Stimulated activated CD8-positive, alpha-beta memory T cell treated with anti-CD3 and anti-CD28 coated beads, Interleukin-15, amount 100 ng/mL, for 4 hours (primary cell): Measurements from ENCODE around the gene HSF4.

ENCODE experiments used
- DNase-seq, 2 donors: peaks; one replicate each; pipeline ENCODE4 v3.0.0-alpha.2; 2020; ENCODE audit warnings: low read depth in 2 of 2

Gene HSF4

DNA sequence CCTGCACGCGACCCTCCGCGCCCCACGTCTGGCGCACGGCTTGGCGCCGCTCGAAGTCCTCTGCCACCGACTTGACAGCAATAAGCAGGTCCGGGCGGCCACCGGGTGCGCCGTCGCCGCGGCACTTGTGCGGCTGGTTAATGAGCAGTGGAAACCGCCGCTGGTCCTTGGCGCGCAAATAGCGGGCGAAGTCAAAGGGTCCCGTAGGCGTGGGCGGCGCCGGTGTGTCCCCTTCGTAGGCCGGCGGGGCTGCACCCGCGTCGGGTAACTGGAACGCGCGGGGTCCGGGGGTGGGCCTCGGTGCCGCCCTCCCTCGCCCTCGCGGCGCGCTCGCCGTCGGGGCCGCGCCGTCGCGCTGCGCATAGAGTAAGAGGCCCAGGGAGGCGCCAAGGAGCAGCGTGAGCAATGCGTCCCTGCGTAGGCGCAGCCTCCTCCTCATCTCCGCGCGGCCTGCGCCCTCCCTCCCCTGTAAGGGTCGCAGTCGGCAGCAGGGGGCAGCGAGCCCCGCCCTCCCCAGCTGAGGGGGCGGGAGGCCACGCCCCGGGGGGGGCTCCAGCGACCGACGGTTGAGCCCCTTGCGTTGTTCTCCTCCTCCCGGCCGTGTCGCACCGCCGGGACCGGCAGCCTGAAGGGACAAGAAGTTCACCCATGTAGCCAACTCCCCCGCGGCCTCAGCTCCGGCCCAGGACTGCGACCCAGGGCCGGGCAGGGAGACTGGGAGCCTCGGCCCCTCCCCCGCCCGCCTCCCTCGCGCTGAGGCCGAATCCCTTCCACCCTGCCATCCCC is 14.3 kb upstream of the HSF4 start:
- DNase-seq = peak; percentile 44 to 47

DNA sequence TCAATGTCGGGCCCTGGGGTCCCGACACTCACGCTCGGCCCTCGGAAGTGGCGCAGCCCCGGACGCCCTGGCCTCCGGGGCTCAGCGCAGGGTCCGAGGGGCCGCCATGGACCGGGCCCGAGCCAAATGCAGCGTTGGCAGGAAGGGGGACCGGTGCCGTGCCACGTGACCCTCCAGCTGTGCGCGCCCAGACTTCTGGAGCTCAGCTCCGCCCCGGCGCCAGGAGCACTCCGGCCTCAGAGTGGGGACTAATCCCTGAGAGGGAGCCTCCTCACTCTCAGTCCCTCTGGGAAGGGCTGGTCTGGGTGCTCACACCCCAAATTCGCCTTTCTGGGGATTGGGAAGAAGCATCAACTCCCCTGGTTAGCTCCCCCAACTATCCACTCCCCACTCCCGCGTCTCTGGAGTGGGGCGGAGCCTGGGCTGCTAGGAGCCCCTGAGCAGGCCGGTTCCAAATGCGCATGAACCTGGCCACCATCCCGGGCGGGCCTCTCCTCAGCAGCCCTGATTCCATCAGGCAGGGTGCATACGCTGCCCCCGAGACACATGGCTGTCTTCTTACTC is 13.6 kb upstream of the HSF4 start, which contains the start of gene B3GNT9:
Gene B3GNT9 (minus strand): TSS at position 166 of the 564 bp plus-strand sequence. CDS start 513 bp downstream, outside the sequence.
- no peak for DNase-seq

DNA sequence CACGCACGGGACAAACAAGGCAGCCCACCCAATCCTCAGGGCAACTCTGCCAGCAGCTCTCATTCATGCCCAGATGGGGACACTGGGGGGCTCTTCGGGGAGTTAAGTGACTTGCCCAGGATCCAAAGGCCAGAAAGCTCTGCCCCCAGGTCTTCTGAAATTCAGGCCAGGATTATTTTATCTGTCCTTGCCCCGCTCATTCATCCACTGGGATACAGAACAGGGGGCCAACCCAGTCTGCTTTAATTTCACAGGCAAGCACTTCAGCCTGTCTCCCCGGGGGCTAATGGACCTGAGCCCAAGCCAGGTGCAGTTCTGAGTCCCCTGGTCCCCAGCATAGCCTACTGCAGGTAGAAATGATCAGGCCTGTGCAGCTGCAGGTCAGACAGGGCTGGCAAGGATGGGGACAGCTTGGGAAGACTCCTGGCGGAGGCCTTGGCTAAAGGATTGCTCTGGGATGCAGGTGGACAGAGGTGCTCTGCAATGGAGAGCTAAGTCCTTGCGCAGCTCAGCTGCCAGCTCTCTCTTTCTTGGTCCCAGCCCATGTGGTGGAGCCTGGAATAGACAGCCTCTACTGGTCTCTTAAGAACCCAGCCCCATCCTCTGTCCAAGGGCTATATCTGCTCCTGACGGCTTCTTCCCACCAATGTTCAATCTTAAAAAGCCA is 13.0 kb upstream of the HSF4 start:
- DNase-seq = no peak

DNA sequence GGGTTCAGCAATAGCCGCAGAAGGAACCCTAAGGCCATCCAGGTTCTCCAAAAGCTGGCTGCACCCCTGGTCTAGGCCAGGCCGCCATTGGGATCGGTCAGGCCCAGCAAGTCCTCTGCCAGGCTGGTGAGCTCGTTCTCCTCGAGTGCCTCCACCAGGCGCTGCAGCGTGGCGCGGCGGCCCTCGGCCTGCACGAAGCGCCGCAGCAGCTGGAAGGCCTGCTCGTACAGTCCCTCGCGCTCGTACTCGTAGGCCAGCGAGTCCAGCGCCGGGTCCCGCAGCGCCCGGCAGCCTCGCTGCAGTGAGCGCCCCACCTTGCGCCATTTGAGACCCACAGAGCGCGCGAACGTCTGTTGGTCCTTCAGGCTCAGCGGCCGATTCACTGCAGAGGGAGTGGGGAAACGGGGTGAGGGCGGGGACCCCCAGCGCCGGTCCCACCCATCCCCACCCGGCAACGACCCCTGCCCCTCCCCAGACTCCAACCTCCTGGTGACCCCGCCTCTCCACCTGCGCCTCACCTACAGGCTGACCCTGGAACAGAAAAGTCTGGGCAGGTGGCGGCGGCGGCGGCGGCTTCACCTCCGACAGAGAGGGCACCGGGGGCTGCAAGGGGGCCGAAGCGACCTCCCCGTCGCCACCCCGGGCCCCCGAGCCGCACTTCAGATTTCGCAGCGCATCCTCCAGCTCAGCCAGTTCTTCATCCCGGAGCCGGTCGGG is 9.8 kb upstream of the HSF4 start:
- DNase-seq = no peak

GRCh38 chr16:67155295-67156142 is 9.0 kb upstream of the HSF4 start:
- DNase-seq = peak in 1 of 2 donors; percentile 54

DNA sequence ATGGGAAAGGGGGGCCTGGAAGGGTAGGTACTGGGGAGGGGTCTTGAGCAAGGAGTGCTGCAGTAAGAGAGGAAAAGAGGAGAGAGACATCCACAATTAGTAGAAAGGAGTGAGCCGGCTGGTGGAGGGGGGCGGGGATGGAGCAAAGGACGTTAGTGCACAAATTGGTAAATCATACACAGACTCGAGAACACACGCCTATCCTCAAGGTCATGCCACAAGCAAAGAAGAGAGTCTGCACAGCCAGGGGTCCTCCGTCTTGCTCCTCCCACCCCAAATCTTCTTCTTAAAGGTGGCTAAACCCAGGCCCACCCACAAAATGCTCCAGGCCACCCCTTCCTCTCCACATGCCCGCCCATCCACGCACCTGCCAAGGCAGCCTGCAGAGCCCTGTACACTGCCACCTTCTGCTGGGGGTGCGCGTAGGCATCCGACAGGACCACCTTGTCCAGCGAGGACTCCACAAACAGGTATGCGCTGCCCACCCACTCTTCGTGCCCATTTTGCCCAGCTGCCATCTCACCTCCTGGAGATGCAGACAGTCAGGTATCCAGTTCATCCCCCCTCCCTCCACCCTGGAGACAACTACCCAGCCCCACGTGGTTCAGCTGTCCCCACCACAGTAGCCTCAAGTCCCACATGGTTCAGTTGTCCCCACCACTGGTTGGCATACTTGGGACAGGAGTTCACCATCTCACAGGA is 8.3 kb upstream of the HSF4 start:
- DNase-seq = no peak

DNA sequence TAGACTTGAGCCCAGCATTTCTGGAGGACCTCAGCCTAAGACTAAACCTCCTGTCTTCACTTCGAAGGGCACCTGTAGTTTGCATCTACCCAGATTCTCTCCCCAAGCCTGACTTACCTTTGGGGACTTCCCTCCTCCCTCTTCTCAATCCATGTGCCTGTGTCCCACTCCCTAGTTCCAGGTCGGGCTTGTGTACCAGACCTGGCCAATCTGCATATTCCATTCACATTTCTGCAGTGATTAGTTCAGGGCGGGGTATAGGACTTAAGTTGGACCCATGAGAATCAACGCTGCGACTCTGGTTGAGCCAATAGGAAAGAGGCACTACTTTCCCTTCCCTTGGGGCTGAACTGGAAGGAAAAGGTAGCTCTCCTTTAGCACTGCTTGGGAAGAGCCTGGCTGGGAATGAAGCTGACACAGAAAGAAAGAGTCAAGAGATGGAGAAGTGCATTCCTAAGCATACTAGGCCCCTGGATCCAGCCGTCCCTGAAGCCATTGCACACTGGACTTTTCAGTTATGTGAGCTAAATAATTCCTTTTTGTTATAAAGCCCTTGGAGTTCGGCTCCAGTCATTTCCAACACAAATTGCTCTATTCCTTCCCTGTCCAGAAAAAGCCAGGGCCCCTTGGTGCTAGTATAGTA is 7.3 kb upstream of the HSF4 start:
- DNase-seq = no peak

DNA sequence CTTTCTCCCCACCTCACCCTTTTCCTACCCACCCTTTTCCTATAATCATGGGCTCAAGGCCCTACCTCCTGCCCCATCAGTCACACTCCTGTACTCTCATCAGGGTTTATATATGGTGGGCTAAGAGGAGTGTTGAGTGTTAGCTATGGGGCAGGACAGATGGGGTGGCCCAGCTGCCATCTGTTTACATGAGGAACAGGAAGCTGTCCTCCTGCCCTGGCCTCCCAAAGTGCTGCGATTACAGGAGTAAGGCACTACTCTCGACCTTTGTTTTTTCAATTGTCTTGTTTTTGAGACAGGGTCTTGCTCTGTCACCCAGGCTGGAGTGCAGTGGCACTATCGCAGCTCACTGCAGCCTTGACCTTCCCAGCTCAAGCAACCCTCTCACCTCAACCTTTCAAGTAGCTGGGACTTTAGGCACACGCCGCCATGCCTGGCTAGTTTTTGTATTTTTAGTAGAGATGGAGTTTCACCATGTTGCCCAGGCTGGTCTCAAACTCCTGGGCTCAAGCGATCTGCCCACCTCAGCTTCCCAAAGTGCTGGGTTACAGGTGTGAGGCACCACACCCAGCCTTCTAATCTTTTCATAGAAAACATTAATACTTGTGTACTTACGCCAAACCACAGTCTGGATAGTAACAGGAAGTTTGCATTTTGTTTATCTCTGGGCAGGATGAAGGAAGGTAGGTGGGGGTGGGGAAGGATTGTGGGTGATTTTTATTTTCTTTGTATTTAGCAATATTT is 6.5 kb upstream of the HSF4 start:
- DNase-seq = no peak

GRCh38 chr16:67158637-67159600 is 5.6 kb upstream of the HSF4 start:
- DNase-seq = peak; percentile 65 to 67

- no peak for DNase-seq
These were observed 2.9 kb upstream of the HSF4 start for GRCh38 chr16:67161595-67162058.

DNA sequence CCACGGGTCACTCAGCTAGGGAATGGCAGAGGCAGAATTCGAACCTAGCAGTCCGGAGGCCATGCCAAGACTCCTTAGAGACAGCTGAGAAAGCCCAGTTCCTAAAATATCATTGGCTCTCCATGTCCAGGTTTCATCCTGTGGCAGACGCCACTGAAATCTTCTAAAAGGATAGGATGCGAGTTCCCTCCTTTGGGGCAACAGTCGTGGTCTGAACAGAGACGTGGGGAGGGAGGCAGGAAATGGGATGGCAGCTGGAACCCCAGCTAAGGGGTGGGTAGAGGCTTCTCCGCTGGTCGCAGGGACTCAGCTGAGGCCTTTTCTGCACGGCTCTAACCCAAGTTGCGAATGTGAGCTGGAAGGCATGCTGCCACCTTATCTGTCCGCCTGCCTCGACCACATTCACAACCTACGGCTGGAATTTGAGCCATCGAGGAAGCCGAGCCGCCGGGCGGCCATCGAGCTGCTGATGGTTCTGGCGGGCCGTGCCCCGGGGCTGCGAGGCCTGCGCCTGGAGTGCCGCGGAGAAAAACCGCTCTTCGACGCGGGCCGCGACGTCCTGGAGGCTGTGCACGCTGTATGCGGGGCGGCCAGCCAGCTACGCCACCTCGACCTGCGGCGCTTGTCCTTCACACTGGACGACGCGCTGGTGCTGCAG is 1.9 kb upstream of the HSF4 start:
- no peak for DNase-seq

GRCh38 chr16:67163164-67163998 is 1.2 kb upstream of the HSF4 start:
- DNase-seq = no peak

GRCh38 chr16:67163999-67164558 is 466 bp upstream of the HSF4 start:
- DNase-seq = no peak

GRCh38 chr16:67165121-67166078 is 855 bp downstream of the HSF4 start:
- DNase-seq = no peak

DNA sequence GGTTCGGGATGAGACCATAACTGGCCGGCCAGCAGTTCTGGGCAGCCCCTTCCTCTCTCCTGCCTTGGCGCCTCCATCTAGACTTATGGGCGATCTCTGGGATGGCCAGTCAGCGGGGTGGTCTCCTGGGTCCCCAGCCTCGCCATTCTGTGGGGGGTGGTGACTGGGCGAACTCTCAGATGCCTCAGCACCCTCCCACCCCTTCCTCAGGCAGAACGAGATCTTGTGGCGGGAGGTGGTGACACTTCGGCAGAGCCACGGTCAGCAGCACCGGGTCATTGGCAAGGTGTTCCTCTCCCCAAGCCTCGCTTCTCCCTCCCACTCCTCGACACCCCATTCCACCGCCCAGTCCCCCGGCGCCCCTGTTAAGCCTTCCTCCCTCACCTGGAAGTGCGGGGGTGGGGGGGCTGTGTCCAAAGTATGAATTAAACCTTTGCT is 1.6 kb downstream of the HSF4 start:
- DNase-seq = no peak
